OCI-LY7 (cell line): ENCODE measurements around the gene ACER3. TPM values are rescaled to one million over a fixed set of nuclear protein-coding genes. Genes with fewer than 3 reads are reported as not detected.

Experiments
- BruUV-seq: library from RNA; stranded (reverse); fragments of 400-500 nt; replicated peaks from 2 replicates; lab custom pipeline; 2021; lab: Mats Ljungman, UMichigan
- CTCF ChIA-PET: fragments of 300-600 bp; sonication (Branson Sonifier 250); formaldehyde crosslinking; loops from one replicate; lab custom pipeline; 2022; ENCODE audit warnings: antibody characterized with exemption; ENCODE audit not compliant: unreplicated experiment; lab: Charles Lee
- POLR2A ChIA-PET: fragments of 300-600 bp; sonication (Branson Sonifier 250); formaldehyde crosslinking; loops from one replicate; lab custom pipeline; 2022; ENCODE audit warnings: antibody characterized with exemption; lab: Charles Lee
- DNase-seq: peaks from one replicate; pipeline ENCODE4 v3.0.0-alpha.2; 2015; ENCODE audit warnings: low spot score
- H2AFZ ChIP-seq: fragments of 200-600 bp; sonication (generic), shearing (Covaris generic); 2 replicates; pipeline ENCODE4 v1.6.1; 2014; ENCODE audit warnings: mild to moderate bottlenecking, antibody characterized with exemption, low read length, moderate library complexity
- H3K27ac ChIP-seq: fragments of 200-600 bp; sonication (generic); 2 replicates; pipeline ENCODE4 v1.5.1; 2014; ENCODE audit warnings: mixed run types, low read depth, mild to moderate bottlenecking, moderate library complexity, low read length, inconsistent platforms; ENCODE audit not compliant: poor library complexity, severe bottlenecking
- H3K36me3 ChIP-seq: fragments of 200-600 bp; sonication (generic); 2 replicates; pipeline ENCODE4 v1.6.1; 2014; ENCODE audit warnings: mild to moderate bottlenecking, antibody characterized with exemption, low read length, moderate library complexity, mixed read lengths; ENCODE audit not compliant: insufficient read depth
- H3K4me1 ChIP-seq: fragments of 200-600 bp; sonication (generic); 2 replicates; pipeline ENCODE4 v1.5.1; 2014; ENCODE audit warnings: mild to moderate bottlenecking, low read length; ENCODE audit not compliant: insufficient read depth, poor library complexity, severe bottlenecking
- H3K4me2 ChIP-seq: fragments of 200-600 bp; sonication (generic); 2 replicates; pipeline ENCODE4 v1.6.1; 2014; ENCODE audit warnings: mild to moderate bottlenecking, low read length
- H3K4me3 ChIP-seq: fragments of 200-600 bp; sonication (generic); 2 replicates; pipeline ENCODE4 v1.5.1; 2014; ENCODE audit warnings: mild to moderate bottlenecking, low read depth, low read length; ENCODE audit not compliant: poor library complexity, severe bottlenecking
- H3K79me2 ChIP-seq: fragments of 200-600 bp; sonication (generic); 2 replicates; pipeline ENCODE4 v1.6.1; 2016; ENCODE audit warnings: low read depth, mild to moderate bottlenecking, low read length, moderate library complexity, mixed read lengths; ENCODE audit not compliant: insufficient read depth
- H3K9me2 ChIP-seq: fragments of 200-600 bp; sonication (generic); 2 replicates; pipeline ENCODE4 v1.6.1; 2016; ENCODE audit warnings: mild to moderate bottlenecking, low read length, mixed read lengths; ENCODE audit not compliant: insufficient read depth
- H3K9me3 ChIP-seq: fragments of 200-600 bp; sonication (generic); 2 replicates; pipeline ENCODE4 v1.6.1; 2014; ENCODE audit warnings: mild to moderate bottlenecking, mixed run types, low read length, mixed read lengths
- H4K20me1 ChIP-seq: fragments of 200-600 bp; sonication (generic); 2 replicates; pipeline ENCODE4 v1.6.1; 2014; ENCODE audit warnings: mild to moderate bottlenecking, antibody characterized with exemption, low read length, moderate library complexity, mixed read lengths; ENCODE audit not compliant: insufficient read depth
- EZH2phosphoT487 ChIP-seq: fragments of 200-600 bp; sonication (generic); IDR thresholded peaks from 2 replicates; pipeline ENCODE4 v1.6.1; 2018; ENCODE audit warnings: low read depth, borderline replicate concordance, mild to moderate bottlenecking, mixed run types, antibody characterized with exemption, low read length, moderate library complexity, mixed read lengths
- intact Hi-C: fragments of 100-400 bp; cut with micrococcal nuclease; formaldehyde crosslinking; loops from one replicate; pipeline ENCODE4 v1.10.0; 2022; ENCODE audit not compliant: unreplicated experiment
- total RNA-seq, 2 experiments: library from RNA; depleted of rRNA in 1 of 2; stranded (reverse); fragments of >200 nt in 1 of 2; shearing (Covaris generic) in 1 of 2; gene quantifications; 2 replicates each; pipeline ENCODE4 v1.2.3, GENCODE V29; 2014 to 2022
- TF ChIP-seq, protein P1 (sequence below): fragments of 200-600 bp; sonication (generic); conservative IDR thresholded peaks from 2 replicates; pipeline ENCODE4 v1.5.1; 2014; ENCODE audit warnings: mild to moderate bottlenecking, antibody characterized with exemption, low read length, moderate library complexity, mixed read lengths

Gene ACER3
- total RNA-seq, 2 experiments from 2014 or later: 3.0 to 12.2 TPM

DNA sequence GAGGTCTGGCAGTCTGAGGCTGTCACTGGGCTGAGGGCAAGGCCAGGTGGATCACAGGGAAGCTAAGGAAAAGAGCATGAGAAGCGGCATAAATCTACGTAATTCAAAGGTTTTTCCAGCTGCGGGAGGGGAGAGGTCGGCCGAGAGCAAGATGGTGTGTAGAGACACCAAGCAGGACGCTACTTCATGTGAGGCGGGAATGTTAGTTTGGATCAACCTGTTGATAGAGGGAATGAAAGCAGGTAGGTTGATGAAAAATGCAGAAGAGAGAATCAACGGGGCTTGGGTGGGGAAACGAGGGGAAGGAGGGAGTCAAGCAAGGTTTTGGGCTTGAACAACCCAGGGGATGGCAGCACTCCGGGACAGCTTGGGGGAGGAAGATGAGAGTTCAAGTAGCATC is 176.3 kb downstream of the ACER3 start:
- Histone ChIP-seq H3K27ac (no peak overlapping the region), H3K36me3 (no peaks in the 10 kb centered on the region), H3K4me3 (no peak overlapping the region), H3K4me2 (no peak overlapping the region), H3K4me1 (no peaks in the 10 kb centered on the region), H2AFZ (no peak overlapping the region), H3K79me2 (no peaks in the 10 kb centered on the region), H4K20me1 (no peaks in the 10 kb centered on the region), H3K9me3 (no peaks in the 10 kb centered on the region), H3K9me2 (no peaks in the 10 kb centered on the region)
- no TSS peak for BruUV-seq
- ChIA-PET POLR2A (no interaction called here), CTCF (no interaction called here)
- intact Hi-C loops: loop anchor here (5.0 kb wide), 1 partner anchor 115 kb away; no protein-coding TSS in a partner anchor
- no peak for TF ChIP-seq EZH2phosphoT487
- TF ChIP-seq, protein P1, sequence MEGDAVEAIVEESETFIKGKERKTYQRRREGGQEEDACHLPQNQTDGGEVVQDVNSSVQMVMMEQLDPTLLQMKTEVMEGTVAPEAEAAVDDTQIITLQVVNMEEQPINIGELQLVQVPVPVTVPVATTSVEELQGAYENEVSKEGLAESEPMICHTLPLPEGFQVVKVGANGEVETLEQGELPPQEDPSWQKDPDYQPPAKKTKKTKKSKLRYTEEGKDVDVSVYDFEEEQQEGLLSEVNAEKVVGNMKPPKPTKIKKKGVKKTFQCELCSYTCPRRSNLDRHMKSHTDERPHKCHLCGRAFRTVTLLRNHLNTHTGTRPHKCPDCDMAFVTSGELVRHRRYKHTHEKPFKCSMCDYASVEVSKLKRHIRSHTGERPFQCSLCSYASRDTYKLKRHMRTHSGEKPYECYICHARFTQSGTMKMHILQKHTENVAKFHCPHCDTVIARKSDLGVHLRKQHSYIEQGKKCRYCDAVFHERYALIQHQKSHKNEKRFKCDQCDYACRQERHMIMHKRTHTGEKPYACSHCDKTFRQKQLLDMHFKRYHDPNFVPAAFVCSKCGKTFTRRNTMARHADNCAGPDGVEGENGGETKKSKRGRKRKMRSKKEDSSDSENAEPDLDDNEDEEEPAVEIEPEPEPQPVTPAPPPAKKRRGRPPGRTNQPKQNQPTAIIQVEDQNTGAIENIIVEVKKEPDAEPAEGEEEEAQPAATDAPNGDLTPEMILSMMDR: no peak
- no peak for DNase-seq

DNA sequence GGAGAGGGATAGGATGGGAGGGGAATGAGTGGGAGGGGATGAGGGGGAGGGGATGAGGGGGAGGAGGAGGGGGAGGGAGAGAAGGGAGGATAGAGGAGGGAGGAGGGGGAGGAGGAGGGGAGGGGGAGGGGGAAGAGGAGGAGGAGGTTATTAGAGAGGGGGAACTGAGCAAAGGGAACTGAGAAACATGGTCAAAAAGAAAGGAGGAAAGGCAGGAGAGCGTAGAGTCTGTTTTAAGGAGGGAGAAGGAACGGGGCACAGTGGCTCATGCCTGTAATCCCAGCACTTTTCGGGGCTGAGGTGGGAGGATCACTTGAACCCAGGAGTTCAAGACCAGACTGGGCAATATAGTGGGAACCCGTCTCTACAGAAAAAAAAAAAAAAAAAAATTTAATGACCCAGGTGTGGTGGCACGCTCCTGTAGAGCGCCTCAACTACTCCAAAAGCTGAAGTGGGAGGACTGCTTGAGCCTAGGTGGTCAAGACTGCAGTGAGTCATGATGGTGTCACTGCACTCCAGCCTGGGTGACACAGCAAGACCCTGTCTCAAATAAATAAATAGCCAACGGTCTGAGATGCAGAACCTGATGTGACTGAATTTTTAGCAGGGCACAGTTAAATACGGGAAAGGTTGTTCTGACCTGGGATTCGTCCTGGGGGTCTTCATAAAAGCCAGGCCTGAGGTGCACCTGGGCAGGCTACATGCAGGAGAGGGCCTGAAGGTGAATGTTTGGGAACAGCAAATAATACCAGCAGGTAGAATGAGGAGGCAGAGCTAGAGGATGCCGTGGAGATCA is 177.5 kb downstream of the ACER3 start:
- Histone ChIP-seq H4K20me1 (no peaks in the 10 kb centered on the region), H3K4me2 (no peak overlapping the region), H3K79me2 (no peaks in the 10 kb centered on the region), H2AFZ (no peak overlapping the region), H3K4me1 (no peaks in the 10 kb centered on the region), H3K36me3 (no peaks in the 10 kb centered on the region), H3K9me2 (no peaks in the 10 kb centered on the region), H3K4me3 (no peak overlapping the region), H3K27ac (no peak overlapping the region), H3K9me3 (no peaks in the 10 kb centered on the region)
- ChIA-PET POLR2A (interaction anchor here (0.7 kb wide), 1 partner anchor 677 kb away, joined by 3 read pairs; no protein-coding TSS in a partner anchor), CTCF (no interaction called here)
- no peak for DNase-seq
- no TSS peak for BruUV-seq
- no peak for TF ChIP-seq EZH2phosphoT487
- TF ChIP-seq, protein P1: no peak
- intact Hi-C loops: loop anchor here (5.0 kb wide), 1 partner anchor 116 kb away; no protein-coding TSS in a partner anchor

DNA sequence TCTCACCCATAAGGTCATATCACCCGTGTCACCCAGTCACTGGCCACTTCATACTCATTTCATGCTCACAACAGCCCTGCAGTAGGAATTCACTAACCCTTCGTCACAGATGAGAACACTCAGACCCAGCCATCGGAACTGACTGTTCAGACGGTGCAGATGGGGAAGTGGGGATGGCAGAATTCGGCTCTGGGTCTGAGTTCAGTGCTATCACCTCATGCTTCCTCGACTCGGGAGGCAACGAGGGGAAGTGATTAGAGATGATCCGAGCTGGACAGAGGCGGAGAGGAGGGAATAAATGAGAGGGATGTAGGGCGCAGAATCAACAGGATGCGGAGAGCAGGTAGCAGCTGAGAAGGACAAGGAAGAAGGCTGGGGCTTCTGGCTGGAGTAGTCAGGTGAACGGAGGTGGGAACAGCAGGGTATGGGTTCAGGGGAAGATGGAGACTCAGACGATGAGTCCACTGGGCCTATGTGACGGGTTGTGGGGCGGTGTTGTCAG is 178.2 kb downstream of the ACER3 start:
- CTCF ChIA-PET: no interaction called here
- no TSS peak for BruUV-seq
- Histone ChIP-seq H3K4me3 (no peak overlapping the region), H3K79me2 (no peaks in the 10 kb centered on the region), H3K9me3 (no peaks in the 10 kb centered on the region), H3K27ac (no peak overlapping the region), H3K4me1 (no peaks in the 10 kb centered on the region), H3K36me3 (no peaks in the 10 kb centered on the region), H3K4me2 (no peak overlapping the region), H4K20me1 (no peaks in the 10 kb centered on the region), H3K9me2 (no peaks in the 10 kb centered on the region), H2AFZ (no peak overlapping the region)
- TF ChIP-seq, protein P1: no peak
- TF ChIP-seq EZH2phosphoT487: no peak
- POLR2A ChIA-PET: interaction anchor here (0.7 kb wide), 1 partner anchor 678 kb away, joined by 3 read pairs; no protein-coding TSS in a partner anchor
- intact Hi-C loops: loop anchor here (5.0 kb wide), 1 partner anchor 117 kb away; no protein-coding TSS in a partner anchor
- no peak for DNase-seq
